Measurements from ENCODE around the gene PAPOLA.

Gene PAPOLA

GRCh38 chr14:96565811-96566210 lies 63.6 kb downstream of the PAPOLA start:
- DNase-seq (ENCODE audit: low read depth in 2 of 2) = no peak

- DNase-seq (ENCODE audit: low read depth in 2 of 2) = no peak
Observed at GRCh38 chr14:96567289-96567899, 65.2 kb downstream of the PAPOLA start.

- no peak for DNase-seq (ENCODE audit: low read depth in 2 of 2)
Observed at GRCh38 chr14:96568621-96569020, 66.4 kb downstream of the PAPOLA start.

- no peak for DNase-seq (ENCODE audit: low read depth in 2 of 2)
Observed at GRCh38 chr14:96571311-96571710, 69.1 kb downstream of the PAPOLA start.

GRCh38 chr14:96573473-96574100 lies 71.4 kb downstream of the PAPOLA start:
- no peak for DNase-seq (ENCODE audit: low read depth in 2 of 2)

- DNase-seq (ENCODE audit: low read depth in 2 of 2) = no peak
Observed at GRCh38 chr14:96574171-96574632, 72.0 kb downstream of the PAPOLA start.

- no peak for DNase-seq (ENCODE audit: low read depth in 2 of 2)
Observed at GRCh38 chr14:96574633-96575632, 72.8 kb downstream of the PAPOLA start.

GRCh38 chr14:96576359-96576758 lies 74.2 kb downstream of the PAPOLA start:
- DNase-seq (ENCODE audit: low read depth in 2 of 2) = no peak

GRCh38 chr14:96576937-96577336 lies 74.8 kb downstream of the PAPOLA start:
- DNase-seq (ENCODE audit: low read depth in 2 of 2) = no peak

- no peak for DNase-seq (ENCODE audit: low read depth in 2 of 2)
Observed at GRCh38 chr14:96578619-96579018, 76.4 kb downstream of the PAPOLA start.

- no peak for DNase-seq (ENCODE audit: low read depth in 2 of 2)
Observed at GRCh38 chr14:96579358-96579757, 77.2 kb downstream of the PAPOLA start.

- no peak for DNase-seq (ENCODE audit: low read depth in 2 of 2)
Observed at GRCh38 chr14:96579855-96580254, 77.7 kb downstream of the PAPOLA start.

GRCh38 chr14:96580566-96580965 lies 78.4 kb downstream of the PAPOLA start:
- DNase-seq (ENCODE audit: low read depth in 2 of 2) = no peak

GRCh38 chr14:96581026-96581425 lies 78.8 kb downstream of the PAPOLA start:
- no peak for DNase-seq (ENCODE audit: low read depth in 2 of 2)

- DNase-seq (ENCODE audit: low read depth in 2 of 2) = no peak
Observed at GRCh38 chr14:96581902-96582301, 79.7 kb downstream of the PAPOLA start.

GRCh38 chr14:96582411-96582961 lies 80.3 kb downstream of the PAPOLA start:
- no peak for DNase-seq (ENCODE audit: low read depth in 2 of 2)

- no peak for DNase-seq (ENCODE audit: low read depth in 2 of 2)
Observed at GRCh38 chr14:96582995-96583394, 80.8 kb downstream of the PAPOLA start.

GRCh38 chr14:96583569-96584041 lies 81.4 kb downstream of the PAPOLA start:
- no peak for DNase-seq (ENCODE audit: low read depth in 2 of 2)

- DNase-seq (ENCODE audit: low read depth in 2 of 2) = no peak
Observed at GRCh38 chr14:96584199-96584906, 82.2 kb downstream of the PAPOLA start.

- no peak for DNase-seq (ENCODE audit: low read depth in 2 of 2)
Observed at GRCh38 chr14:96584907-96585671, 82.9 kb downstream of the PAPOLA start.

GRCh38 chr14:96585672-96586013 lies 83.5 kb downstream of the PAPOLA start:
- DNase-seq (ENCODE audit: low read depth in 2 of 2) = no peak
